ENCODE data around the gene OLIG2.

OLIG2 gene

GRCh38 chr21:33069243-33069642 lies 43.5 kb downstream of the OLIG2 start:
- no peak for DNase-seq

- no peak for DNase-seq
Measured at GRCh38 chr21:33069645-33069993, 43.9 kb downstream of the OLIG2 start.

GRCh38 chr21:33069994-33070743 lies 44.4 kb downstream of the OLIG2 start, which contains the start of gene OLIG1:
Gene OLIG1, plus strand, starts transcription at chr21:33070141. Its CDS starts 106 bp downstream, at chr21:33070247.
- DNase-seq: no peak

GRCh38 chr21:33070744-33070997 lies 44.9 kb downstream of the OLIG2 start:
- DNase-seq: no peak

GRCh38 chr21:33070998-33071769 lies 45.4 kb downstream of the OLIG2 start:
- no peak for DNase-seq

GRCh38 chr21:33071770-33072306 lies 46.1 kb downstream of the OLIG2 start:
- DNase-seq: no peak

- no peak for DNase-seq
Measured at GRCh38 chr21:33073636-33074035, 47.9 kb downstream of the OLIG2 start.

GRCh38 chr21:33075128-33075527 lies 49.4 kb downstream of the OLIG2 start:
- DNase-seq: no peak

GRCh38 chr21:33075596-33076195 lies 50.0 kb downstream of the OLIG2 start:
- DNase-seq: no peak

GRCh38 chr21:33076600-33077329 lies 51.0 kb downstream of the OLIG2 start:
- DNase-seq: no peak

All from NCI-H2081 treated with DMSO at 0.1 percent for 48 hours (cell line).